Measurements from ENCODE around the gene HAGH. TPM values are rescaled to one million over a fixed set of nuclear protein-coding genes. Genes with fewer than 3 reads are reported as not detected.

HAGH gene
- total RNA-seq, 2 donors from 2014 or later, result 45.7 to 46.5 TPM

DNA sequence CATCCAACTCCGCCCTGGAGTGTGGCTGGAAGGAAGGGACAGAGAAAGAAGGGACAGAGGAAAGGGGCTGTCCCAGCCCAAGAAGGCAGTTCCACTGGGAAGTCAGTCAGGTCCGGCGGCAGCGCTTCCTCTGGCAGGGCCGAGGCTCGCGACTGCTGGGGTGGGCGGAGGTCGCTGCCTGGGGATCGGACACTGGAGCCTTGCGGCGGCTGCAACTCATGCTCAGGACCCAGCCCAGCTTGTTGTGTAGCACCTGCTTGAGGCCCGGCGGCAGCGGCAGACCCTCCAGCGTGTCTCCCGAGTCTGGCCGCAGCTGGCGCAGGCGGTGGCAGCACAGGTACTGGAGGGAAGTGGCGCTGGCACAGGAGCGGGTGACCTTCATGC lies 49.6 kb downstream of the HAGH start:
- DNase-seq (no peak), ATAC-seq (no peak)
- WGBS, 2 donors, result 89 to 97% methylated on average over 13 to 22 of the region's 22 CpGs
- Histone ChIP-seq H3K4me1 (peaks cover 53% of the 10 kb centered on the region), H3K27me3 (no peaks in the 10 kb centered on the region), H3K27ac (no peak overlapping the region), H3K36me3 (replicated peaks in 1 of 2; ENCODE audit: insufficient read depth in 1 of 2, low read depth in 2 of 2) (peaks cover 8 to 9% of the 10 kb centered on the region in 2 donors), H3K4me3 (no peak overlapping the region), H3K9me3 (no peaks in the 10 kb centered on the region)
- no peak for TF ChIP-seq POLR2A (IDR thresholded peaks at IDR 0.05)
- TF ChIP-seq, protein P1, sequence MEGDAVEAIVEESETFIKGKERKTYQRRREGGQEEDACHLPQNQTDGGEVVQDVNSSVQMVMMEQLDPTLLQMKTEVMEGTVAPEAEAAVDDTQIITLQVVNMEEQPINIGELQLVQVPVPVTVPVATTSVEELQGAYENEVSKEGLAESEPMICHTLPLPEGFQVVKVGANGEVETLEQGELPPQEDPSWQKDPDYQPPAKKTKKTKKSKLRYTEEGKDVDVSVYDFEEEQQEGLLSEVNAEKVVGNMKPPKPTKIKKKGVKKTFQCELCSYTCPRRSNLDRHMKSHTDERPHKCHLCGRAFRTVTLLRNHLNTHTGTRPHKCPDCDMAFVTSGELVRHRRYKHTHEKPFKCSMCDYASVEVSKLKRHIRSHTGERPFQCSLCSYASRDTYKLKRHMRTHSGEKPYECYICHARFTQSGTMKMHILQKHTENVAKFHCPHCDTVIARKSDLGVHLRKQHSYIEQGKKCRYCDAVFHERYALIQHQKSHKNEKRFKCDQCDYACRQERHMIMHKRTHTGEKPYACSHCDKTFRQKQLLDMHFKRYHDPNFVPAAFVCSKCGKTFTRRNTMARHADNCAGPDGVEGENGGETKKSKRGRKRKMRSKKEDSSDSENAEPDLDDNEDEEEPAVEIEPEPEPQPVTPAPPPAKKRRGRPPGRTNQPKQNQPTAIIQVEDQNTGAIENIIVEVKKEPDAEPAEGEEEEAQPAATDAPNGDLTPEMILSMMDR (IDR thresholded peaks at IDR 0.05), result no peak
- intact Hi-C loops (cut with DNase I), result no loop called here

DNA sequence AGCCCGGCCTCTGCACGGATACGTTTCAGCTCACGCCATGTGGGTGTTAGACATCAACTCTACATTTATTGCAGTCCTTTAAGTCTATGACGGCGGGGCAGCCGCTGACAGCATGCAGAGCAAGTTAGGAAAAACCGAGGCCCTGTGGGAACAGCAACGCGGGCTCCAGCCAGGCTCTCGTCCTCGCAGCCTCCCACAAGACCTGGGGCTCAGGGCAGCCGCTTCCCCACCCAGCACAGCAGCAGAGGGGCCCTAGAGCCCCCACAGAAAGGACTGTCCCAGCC lies 50.0 kb downstream of the HAGH start:
- Histone ChIP-seq H3K36me3 (replicated peaks in 1 of 2; ENCODE audit: insufficient read depth in 1 of 2, low read depth in 2 of 2) (peaks cover 8 to 9% of the 10 kb centered on the region in 2 donors), H3K27ac (no peak overlapping the region), H3K4me1 (peaks cover 55% of the 10 kb centered on the region), H3K4me3 (no peak overlapping the region), H3K9me3 (no peaks in the 10 kb centered on the region), H3K27me3 (no peaks in the 10 kb centered on the region)
- no peak for DNase-seq
- TF ChIP-seq, protein P1 (IDR thresholded peaks at IDR 0.05), result no peak
- intact Hi-C loops (cut with DNase I), result no loop called here
- ATAC-seq, result no peak
- 79 to 91% methylated on average over 12 to 13 of the region's 13 CpGs for WGBS, 2 donors

DNA sequence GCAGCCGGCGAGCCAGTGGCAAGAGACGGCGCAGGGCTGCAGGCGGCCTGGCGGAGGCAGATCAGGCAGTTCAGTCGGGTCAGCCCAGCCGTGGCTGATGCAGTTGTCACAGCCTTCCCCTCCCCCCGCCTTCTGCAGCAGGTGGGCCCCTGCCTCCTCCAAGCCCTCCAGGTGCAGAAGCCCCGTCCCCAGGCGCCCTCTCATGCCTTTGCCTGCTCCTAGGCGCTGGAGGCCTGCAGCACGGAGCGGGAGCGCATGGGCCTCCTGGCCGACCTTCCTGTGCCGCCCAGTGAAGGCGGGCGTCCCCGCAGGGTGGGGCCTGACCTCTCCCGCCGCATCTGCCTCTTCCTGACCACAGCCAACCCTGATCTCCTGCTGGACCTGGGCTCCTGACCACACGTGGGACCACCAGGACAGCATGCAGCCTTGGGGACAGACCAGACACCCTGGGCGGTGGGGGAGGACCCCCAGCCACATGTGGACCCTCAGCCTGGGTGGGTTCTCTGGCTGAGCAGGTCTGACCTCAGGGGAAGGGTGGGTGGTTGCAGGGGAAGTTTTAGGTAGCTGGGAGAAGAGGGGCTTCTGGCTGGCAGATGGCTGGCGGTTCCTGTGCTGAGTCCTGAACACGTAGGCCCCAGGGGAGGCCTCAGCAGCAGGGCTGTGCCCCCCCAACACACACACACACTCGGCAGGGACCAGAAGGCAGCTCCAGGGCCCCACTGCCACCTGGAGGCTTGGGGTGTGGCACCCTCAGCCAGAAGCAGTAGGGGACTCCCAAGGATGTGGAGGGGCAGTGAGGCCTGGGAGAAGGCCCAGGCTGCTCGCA lies 50.6 kb downstream of the HAGH start:
- Histone ChIP-seq H3K4me3 (no peak overlapping the region), H3K27ac (no peak overlapping the region), H3K36me3 (replicated peaks in 1 of 2; ENCODE audit: insufficient read depth in 1 of 2, low read depth in 2 of 2) (peaks cover 8 to 9% of the 10 kb centered on the region in 2 donors), H3K4me1 (peaks cover 50% of the 10 kb centered on the region), H3K9me3 (no peaks in the 10 kb centered on the region), H3K27me3 (no peaks in the 10 kb centered on the region)
- WGBS, 2 donors, result 77 to 89% methylated on average over 11 to 28 of the region's 28 CpGs
- peak in 1 of 4 donors; percentile 14 for DNase-seq
- ATAC-seq, result no peak
- intact Hi-C loops (cut with DNase I), result no loop called here
- TF ChIP-seq, protein P1 (IDR thresholded peaks at IDR 0.05), result no peak
- no peak for TF ChIP-seq POLR2A (IDR thresholded peaks at IDR 0.05)

DNA sequence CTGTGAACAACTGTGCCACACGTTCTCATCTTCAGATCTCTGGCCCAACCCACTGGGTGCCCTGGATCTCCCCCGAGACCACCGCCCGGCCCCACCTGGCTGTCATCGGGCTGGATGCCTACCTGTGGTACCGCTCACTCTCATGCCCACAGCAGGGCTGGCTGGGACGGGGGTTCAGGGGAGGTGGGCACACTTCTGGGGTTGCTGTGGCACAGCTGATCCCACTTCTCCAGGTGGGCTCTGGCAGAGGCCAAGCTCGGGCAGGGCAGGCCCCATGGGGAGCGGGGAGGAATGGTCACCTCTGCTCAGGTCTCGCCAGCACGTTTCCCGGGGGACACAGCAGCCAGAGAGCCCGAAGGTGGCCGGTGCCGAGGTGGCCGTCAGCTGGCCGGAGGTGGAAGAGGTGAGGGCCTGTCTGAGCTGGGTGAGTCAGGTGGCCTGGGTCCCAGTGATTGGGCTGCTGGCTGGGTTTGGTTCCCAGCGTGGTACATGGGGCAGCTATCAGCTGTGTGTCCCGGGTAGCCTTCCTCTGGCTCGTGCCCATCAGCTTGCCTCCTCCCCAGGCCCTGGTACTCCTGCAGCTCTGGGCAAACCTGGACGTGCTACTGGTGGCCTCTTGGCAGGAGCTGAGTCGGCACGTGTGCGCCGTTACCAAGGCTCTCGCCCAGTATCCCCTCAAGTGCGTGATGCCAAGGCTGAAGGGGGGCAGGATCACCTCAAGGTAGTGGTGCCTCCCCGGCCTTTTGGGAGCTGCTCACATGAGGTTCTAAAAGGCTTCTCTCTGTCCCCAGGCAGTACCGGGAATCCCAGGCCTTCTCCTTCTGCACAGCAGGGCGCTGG lies 51.4 kb downstream of the HAGH start:
- H3K27ac ChIP-seq, result peak overlapping the region in 1 of 4 donors; percentile 96
- WGBS, 2 donors, result 90 to 94% methylated on average over 14 to 30 of the region's 30 CpGs
- intact Hi-C loops (cut with DNase I), result no loop called here

More for the DNA sequence above, 51.4 kb downstream of the HAGH start:
- TF ChIP-seq POLR2A (IDR thresholded peaks at IDR 0.05), result no peak
- TF ChIP-seq, protein P1 (IDR thresholded peaks at IDR 0.05), result no peak
- peak in 1 of 4 donors; percentile 16 for DNase-seq
- Histone ChIP-seq H3K36me3 (replicated peaks in 1 of 2; ENCODE audit: insufficient read depth in 1 of 2, low read depth in 2 of 2) (peaks cover 8 to 9% of the 10 kb centered on the region in 2 donors), H3K4me1 (peaks cover 49% of the 10 kb centered on the region), H3K4me3 (no peak overlapping the region), H3K27me3 (no peaks in the 10 kb centered on the region), H3K9me3 (no peaks in the 10 kb centered on the region)
- no peak for ATAC-seq
